Measurements from ENCODE around the gene GEMIN7. TPM values are rescaled to one million over a fixed set of nuclear protein-coding genes. Genes with fewer than 3 reads are reported as not detected.
A peak's percentile ranks its signal among the peaks of the same experiment; 100 is the strongest.

GEMIN7 gene
- total RNA-seq, 1 experiment from 2014 or later: 46.0 TPM

DNA sequence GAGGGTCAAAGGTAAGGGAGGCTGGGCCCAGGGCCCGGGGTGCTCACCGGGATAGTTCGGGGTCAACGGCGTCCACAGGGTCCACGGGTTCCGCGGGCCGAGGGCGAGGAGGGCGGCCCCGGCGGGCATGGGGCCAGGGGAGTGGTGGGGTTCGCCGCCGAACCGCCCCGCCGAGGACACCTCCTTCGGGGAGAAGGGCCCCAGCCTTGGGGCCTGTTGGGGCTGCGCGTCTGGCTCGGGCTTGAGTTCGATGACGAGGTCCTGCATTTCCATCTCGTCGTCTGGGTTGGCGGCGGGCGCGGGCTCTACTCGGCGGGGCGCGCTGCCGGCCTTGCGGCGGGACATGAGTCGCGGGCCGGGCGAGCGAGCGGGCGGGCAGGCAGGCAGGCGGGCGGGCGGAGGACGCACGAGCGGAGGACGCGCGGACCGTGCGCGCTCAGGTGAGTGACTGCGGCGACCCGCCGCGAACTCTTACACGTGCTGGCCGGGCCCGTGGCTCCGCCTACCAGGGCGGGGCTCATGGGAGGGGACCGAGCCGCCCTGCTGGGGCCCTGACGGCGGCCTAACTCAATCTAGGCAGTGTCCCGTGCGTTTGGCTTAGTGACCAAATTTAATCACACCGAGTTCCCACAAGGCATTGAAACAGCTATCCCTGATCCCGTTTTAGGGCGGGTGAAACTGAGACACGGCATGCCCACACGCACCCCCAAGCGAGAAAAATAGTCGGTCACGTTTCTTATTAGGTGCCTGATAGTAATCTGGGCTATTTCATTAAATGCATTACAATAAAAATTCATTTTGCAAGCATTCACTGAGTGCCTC, 2.8 kb upstream of the GEMIN7 start, which contains the start of gene ZNF296:
Gene ZNF296 (minus strand): TSS at position 450 of the 822 bp plus-strand sequence. CDS start 105 bp downstream, at position 345.
- Histone ChIP-seq H3K14ac (ENCODE audit: insufficient read depth, low read length) (no peak within 1 kb of the TSS), H3K79me1 (ENCODE audit: insufficient read depth, low read depth, low read length, poor library complexity, severe bottlenecking) (no peaks in the 10 kb centered on the region), H4K20me1 (ENCODE audit: control insufficient read depth, insufficient read depth, insufficient read length) (no peaks in the 10 kb centered on the region), H3T11ph (ENCODE audit: low read length) (no peak within 1 kb of the TSS), H3K27me3 (ENCODE audit: insufficient read depth, low read length) (no peaks in the 10 kb centered on the region), H3K9me3 (ENCODE audit: control insufficient read depth, low read depth, low read length) (no peaks in the 10 kb centered on the region), H2BK12ac (ENCODE audit: insufficient read length, low read depth, low read length) (no peak within 1 kb of the TSS), H4K8ac (replicated peaks; ENCODE audit: insufficient read length, low read depth, low read length) (no peak within 1 kb of the TSS), H3K23ac (ENCODE audit: insufficient read length, low read depth, low read length) (no peak within 1 kb of the TSS), H3K4ac (ENCODE audit: low read depth, low read length) (no peak within 1 kb of the TSS), H3K79me2 (ENCODE audit: insufficient read depth, low read length) (peaks cover 5% of the 10 kb centered on the region; the same call in 1 of the 2 replicates), H2BK15ac (ENCODE audit: low read depth, low read length) (no peak within 1 kb of the TSS), H3K27ac (ENCODE audit: insufficient read length, low read depth, low read length) (no peak within 1 kb of the TSS), H3K56ac (ENCODE audit: insufficient read length, low read depth, low read length) (no peak within 1 kb of the TSS), H3K4me1 (ENCODE audit: insufficient read depth, low read length) (peaks cover 10% of the 10 kb centered on the region; the same call in 1 of the 2 replicates), H4K91ac (ENCODE audit: insufficient read length, low read depth, low read length) (no peak within 1 kb of the TSS), H2AFZ (ENCODE audit: low read length) (no peak within 1 kb of the TSS), H3K23me2 (ENCODE audit: insufficient read length, low read depth, low read length, poor library complexity, severe bottlenecking) (peaks cover 20% of the 10 kb centered on the region), H2BK120ac (ENCODE audit: low read depth, low read length, poor library complexity, severe bottlenecking) (no peak within 1 kb of the TSS), H3K9ac (ENCODE audit: extremely low read depth, insufficient read length, low read length) (peak within 1 kb of the TSS; percentile 53), H3K4me2 (ENCODE audit: insufficient read depth, insufficient read length, low read length) (peak within 1 kb of the TSS; percentile 79), H2BK5ac (ENCODE audit: insufficient read length, low read length) (no peak within 1 kb of the TSS), H3K18ac (ENCODE audit: insufficient read length, low read depth, low read length) (no peak within 1 kb of the TSS), H2BK20ac (ENCODE audit: low read depth, low read length, poor library complexity, severe bottlenecking) (no peak within 1 kb of the TSS), H4K5ac (ENCODE audit: insufficient read length, low read depth, low read length) (no peak within 1 kb of the TSS), H2AK5ac (ENCODE audit: insufficient read length, low read length) (no peak within 1 kb of the TSS)
- H3K4me3 Mint-ChIP-seq: peak within 1 kb of the TSS; percentile 82 to 92
- peak; percentile 91 for DNase-seq
- TF ChIP-seq, protein P1, sequence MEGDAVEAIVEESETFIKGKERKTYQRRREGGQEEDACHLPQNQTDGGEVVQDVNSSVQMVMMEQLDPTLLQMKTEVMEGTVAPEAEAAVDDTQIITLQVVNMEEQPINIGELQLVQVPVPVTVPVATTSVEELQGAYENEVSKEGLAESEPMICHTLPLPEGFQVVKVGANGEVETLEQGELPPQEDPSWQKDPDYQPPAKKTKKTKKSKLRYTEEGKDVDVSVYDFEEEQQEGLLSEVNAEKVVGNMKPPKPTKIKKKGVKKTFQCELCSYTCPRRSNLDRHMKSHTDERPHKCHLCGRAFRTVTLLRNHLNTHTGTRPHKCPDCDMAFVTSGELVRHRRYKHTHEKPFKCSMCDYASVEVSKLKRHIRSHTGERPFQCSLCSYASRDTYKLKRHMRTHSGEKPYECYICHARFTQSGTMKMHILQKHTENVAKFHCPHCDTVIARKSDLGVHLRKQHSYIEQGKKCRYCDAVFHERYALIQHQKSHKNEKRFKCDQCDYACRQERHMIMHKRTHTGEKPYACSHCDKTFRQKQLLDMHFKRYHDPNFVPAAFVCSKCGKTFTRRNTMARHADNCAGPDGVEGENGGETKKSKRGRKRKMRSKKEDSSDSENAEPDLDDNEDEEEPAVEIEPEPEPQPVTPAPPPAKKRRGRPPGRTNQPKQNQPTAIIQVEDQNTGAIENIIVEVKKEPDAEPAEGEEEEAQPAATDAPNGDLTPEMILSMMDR (conservative IDR thresholded peaks at IDR 0.05): no peak
- no CpG with 5 or more reads among the region's 81 CpGs for WGBS (ENCODE audit: extremely low coverage, insufficient read length, low lambda C conversion rate)
- H3K36me3 Mint-ChIP-seq (ENCODE audit: insufficient read depth in 1 of 3, low read depth in 3 of 3): peaks cover 7 to 27% (median 23%) of the 10 kb centered on the region in 3 experiments; a peak in 6 of 7 replicates
- H3K27ac Mint-ChIP-seq: peak within 1 kb of the TSS; percentile 95 to 97 (median 97)
- no peaks in the 10 kb centered on the region for H3K27me3 Mint-ChIP-seq (ENCODE audit: low read depth)
- H3K9me3 Mint-ChIP-seq: no peaks in the 10 kb centered on the region; a peak in 1 of 5 replicates
- peaks cover 33 to 42% of the 10 kb centered on the region in 2 experiments for H3K4me1 Mint-ChIP-seq

All from H9 (cell line).